AG09309 (cell line): ENCODE measurements around the gene TCF3.

Experiments
- DNase-seq: peaks from one replicate; pipeline ENCODE4 v3.0.0-alpha.2; 2010; ENCODE audit warnings: low read depth
- H3K4me3 ChIP-seq: 2 replicates; pipeline ENCODE4 v1.5.1; 2011; ENCODE audit warnings: mild to moderate bottlenecking, low read depth, low read length, moderate library complexity; ENCODE audit not compliant: control insufficient read depth
- CTCF ChIP-seq: IDR thresholded peaks from 2 replicates; pipeline ENCODE4 v1.5.1; 2011; ENCODE audit warnings: mild to moderate bottlenecking, low read depth, low read length, inconsistent platforms; ENCODE audit not compliant: insufficient read depth, control insufficient read depth; ENCODE audit errors: missing control alignments

TCF3 gene

GRCh38 chr19:1582201-1582600 is 70.2 kb downstream of the TCF3 start:
- DNase-seq, result no peak
- no peak overlapping the region for H3K4me3 ChIP-seq
- no peak for TF ChIP-seq CTCF

GRCh38 chr19:1580957-1581356 is 71.5 kb downstream of the TCF3 start:
- no peak for DNase-seq
- H3K4me3 ChIP-seq, result no peak overlapping the region
- no peak for TF ChIP-seq CTCF

GRCh38 chr19:1580382-1580781 is 72.0 kb downstream of the TCF3 start:
- no peak for TF ChIP-seq CTCF
- no peak for DNase-seq
- H3K4me3 ChIP-seq, result no peak overlapping the region

- no peak for DNase-seq
- TF ChIP-seq CTCF, result no peak
- no peak overlapping the region for H3K4me3 ChIP-seq
These were observed 73.2 kb downstream of the TCF3 start for GRCh38 chr19:1579222-1579621.

GRCh38 chr19:1577929-1578618 is 74.3 kb downstream of the TCF3 start:
- DNase-seq, result no peak
- no peak for TF ChIP-seq CTCF
- no peak overlapping the region for H3K4me3 ChIP-seq

- no peak for DNase-seq
- TF ChIP-seq CTCF, result no peak
These were observed 75.1 kb downstream of the TCF3 start for GRCh38 chr19:1577090-1577928.

More at GRCh38 chr19:1577090-1577928, 75.1 kb downstream of the TCF3 start:
- no peak overlapping the region for H3K4me3 ChIP-seq
